Measurements from ENCODE around the gene HSPH1. TPM values are rescaled to one million over a fixed set of nuclear protein-coding genes. Genes with fewer than 3 reads are reported as not detected.
"Not testable (repeated sequence)": the region's sequence is repeated elsewhere in the genome, so short reads cannot be mapped to it uniquely, and the experiment has no call there.

Gene HSPH1
- total RNA-seq, 1 experiment from 2014 or later = 70.6 TPM

DNA sequence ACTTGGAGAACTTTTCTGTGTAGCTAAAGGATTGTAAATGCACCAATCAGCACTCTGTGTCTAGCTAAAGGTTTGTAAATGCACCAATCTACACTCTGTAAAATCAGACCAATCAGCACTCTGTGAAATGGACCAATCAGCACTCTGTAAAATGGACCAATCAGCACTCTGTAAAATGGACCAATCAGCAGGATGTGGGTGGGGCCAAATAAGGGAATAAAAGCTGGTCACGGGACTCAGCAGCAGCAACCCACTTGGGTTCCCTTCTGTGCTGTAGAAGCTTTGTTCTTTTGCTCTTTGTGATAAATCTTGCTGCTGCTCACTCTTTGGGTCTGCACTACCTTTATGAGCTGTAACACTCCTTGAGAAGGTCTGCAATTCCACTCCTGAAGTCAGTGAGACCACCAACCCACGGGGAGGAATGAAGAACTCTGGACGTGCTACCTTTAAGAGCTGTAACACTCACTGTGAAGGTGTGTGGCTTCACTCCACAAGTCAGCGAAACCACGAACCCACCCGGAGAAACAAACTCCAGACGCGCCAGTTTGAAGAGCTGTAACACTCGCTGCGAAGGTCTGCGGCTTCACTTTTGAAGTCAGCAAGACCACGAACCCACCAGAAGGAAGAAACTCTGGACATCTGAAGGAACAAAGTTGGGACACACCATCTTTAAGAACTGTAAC, 16.2 kb upstream of the HSPH1 start:
- not testable (repeated sequence) for DNase-seq (ENCODE audit: low read depth)

- DNase-seq (ENCODE audit: low read depth) = no peak
Measured at GRCh38 chr13:31175847-31176532, 14.3 kb upstream of the HSPH1 start.

DNA sequence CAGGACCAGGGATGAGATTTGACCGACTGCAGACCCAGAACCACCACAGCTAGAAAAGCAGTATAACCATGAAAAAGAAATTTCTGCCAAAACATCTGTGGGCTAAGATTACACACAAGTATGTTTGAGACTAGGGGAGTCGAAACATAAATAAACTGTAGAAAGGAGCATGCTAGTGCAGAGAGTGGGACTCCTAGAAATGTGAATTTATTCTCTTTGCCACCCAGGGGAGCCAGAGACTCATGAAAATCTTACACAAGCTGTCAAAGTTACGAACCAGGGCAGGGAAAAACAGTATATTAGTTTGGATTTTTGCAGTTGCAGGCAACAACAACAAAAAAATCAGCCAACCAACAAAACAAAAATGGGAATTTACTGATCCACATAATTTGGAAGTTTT, 12.3 kb upstream of the HSPH1 start:
- DNase-seq (ENCODE audit: low read depth) = peak; percentile 30

- peak; percentile 82 for DNase-seq (ENCODE audit: low read depth)
Measured at GRCh38 chr13:31172535-31172934, 10.8 kb upstream of the HSPH1 start.

DNA sequence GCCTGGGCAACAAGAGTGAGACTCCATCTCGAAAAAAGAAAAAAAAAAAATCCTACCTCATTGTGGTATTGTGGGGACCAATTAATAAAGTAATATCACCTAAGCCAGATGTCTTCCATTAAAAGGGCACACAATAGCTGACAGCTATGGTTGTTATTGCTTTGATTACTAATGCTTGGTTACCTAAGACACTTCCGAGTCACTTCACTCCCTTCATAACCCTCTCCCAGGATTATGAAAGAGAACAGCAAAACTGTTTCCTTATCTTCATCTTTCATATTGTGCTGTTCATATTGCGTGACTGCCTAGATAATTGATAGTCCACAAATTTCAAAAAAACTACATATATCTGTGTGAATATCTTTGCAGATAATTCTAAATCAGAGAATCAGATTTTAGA, 10.3 kb upstream of the HSPH1 start:
- peak; percentile 34 for DNase-seq (ENCODE audit: low read depth)

- DNase-seq (ENCODE audit: low read depth) = no peak
Measured at GRCh38 chr13:31168736-31169135, 7.0 kb upstream of the HSPH1 start.

DNA sequence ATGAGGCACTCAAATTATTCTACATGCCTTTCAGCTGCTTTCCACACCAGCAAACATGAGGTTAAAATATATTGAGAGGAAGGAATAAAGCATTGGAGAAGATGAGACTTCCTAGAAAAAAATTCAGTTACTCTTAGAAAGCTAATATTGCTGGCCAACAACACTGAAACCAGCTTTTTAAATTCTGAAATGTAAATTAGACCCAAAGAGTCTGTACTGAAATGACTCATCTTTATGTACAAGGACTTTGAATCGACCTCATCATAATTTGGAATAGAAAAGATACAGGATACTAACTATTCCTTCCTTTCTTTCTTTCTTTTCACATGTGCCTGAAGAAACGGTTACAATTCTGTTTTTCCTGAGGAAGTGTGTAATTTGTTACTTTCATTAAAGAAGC, 6.5 kb upstream of the HSPH1 start:
- DNase-seq (ENCODE audit: low read depth) = no peak

GRCh38 chr13:31167490-31167889, 5.8 kb upstream of the HSPH1 start:
- DNase-seq (ENCODE audit: low read depth) = no peak

GRCh38 chr13:31166591-31166990, 4.9 kb upstream of the HSPH1 start:
- DNase-seq (ENCODE audit: low read depth) = peak; percentile 59

DNA sequence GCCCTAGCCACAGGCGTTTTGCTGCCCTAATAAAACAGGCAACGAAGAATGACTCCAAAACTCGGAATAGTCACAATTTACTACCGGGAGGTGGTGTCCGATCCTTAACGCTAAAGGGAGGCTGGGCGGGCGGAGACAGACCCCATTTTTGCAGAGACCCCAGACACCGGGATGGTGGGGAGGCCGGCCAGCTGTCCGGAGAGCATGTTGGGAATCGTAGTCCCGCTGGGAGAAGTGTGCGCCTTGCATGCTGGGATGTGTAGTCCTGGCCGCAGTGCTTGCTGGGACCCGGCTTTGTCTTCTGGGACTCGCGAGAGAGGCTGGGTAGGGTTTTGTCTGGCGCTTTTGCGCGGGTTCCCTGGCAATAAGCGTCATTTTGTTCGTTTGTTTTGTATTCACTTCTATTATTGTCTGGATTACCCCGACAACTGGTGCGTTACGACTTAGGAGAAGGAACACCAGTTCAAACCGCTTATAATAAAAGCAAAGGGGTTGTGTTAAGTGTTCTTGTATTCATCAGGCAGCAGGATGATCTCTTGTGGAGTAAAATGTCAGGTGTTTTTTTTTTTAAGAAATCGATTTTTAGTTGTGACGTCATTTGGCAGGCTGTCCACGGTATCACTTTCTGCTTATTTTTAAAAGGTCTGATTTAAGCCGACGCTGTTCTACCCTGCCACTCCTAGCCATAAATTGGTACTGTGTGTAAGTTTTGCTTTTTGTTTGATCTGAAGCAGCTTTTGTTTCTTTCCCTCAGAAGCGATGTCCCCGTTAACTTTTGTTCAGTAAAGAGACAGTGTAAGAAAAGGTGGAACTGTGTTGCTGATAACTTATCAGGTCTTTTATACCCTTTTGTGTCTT, 676 bp upstream of the HSPH1 start:
- DNase-seq (ENCODE audit: low read depth) = peak; percentile 98

DNA sequence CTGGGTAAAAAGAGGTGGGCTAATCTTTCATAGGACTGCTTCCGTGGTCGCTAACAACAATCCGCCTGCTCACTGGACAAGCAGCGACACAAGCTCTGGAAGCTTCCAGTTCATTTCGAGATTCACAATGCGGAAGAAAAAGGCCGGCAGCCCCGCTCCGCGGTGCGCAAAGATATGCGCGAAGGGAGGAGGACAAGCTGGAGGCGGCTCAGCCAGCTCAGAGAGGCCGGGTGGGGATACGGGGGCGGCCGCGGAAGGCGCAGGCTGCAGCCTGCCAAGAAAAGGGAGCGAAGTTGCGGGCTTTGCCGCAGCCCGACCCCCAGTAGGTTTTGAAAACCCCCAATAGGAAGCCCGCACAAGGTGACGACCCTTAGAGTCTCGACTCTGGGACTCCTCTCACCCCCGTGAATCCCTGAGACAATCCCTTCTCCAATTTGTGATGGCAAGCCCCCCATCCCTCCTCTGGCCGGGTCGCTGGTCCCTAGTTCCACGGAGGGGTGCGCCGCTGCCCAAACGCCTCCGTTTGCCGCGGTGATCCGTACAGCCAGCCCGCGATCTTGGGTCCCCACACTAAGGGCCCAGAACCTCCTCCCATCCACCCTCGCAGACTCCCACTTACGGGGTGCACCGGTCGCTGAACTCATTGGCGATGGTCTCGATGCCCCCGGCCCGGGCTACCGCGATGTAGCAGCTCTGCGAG, 697 bp downstream of the HSPH1 start:
- peak; percentile 69 for DNase-seq (ENCODE audit: low read depth)

- DNase-seq (ENCODE audit: low read depth) = no peak
Measured at GRCh38 chr13:31159306-31159705, 2.4 kb downstream of the HSPH1 start.

DNA sequence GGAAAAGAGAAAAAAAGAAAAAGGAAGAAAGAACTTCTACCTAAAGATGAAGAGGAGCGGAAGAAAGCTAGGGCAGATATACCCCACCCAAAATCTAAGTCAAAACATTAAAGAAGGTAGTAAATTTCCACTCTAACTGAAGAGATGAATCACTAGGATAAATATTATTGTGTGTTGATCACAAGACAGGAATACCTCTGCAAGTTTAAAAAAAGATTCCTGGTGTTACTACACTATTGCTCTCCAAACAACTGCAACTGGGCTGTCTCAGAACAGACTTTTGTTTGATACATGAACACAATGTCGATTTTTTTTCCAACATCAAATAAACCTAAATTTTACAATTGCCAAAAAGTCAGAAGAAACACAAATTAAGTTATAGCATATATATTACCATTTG, 6.8 kb downstream of the HSPH1 start:
- peak; percentile 13 for DNase-seq (ENCODE audit: low read depth)

DNA sequence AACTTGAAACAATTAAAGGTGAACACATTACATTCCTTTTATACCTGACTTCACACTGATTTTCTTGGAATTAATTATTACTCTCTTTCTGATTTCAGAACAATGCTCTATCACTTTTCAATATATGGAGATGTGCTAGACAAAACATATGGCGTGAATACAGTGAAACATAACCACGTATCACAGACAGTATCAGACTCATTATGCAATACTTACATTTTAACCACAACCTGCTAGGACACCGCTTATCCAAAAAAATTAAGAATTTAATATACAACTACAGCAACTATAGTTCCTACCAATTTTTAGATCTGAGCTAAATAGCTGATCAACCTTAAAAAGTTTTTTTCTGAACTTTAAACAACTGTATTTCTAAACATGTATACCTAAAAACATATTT, 9.9 kb downstream of the HSPH1 start:
- no peak for DNase-seq (ENCODE audit: low read depth)

DNA sequence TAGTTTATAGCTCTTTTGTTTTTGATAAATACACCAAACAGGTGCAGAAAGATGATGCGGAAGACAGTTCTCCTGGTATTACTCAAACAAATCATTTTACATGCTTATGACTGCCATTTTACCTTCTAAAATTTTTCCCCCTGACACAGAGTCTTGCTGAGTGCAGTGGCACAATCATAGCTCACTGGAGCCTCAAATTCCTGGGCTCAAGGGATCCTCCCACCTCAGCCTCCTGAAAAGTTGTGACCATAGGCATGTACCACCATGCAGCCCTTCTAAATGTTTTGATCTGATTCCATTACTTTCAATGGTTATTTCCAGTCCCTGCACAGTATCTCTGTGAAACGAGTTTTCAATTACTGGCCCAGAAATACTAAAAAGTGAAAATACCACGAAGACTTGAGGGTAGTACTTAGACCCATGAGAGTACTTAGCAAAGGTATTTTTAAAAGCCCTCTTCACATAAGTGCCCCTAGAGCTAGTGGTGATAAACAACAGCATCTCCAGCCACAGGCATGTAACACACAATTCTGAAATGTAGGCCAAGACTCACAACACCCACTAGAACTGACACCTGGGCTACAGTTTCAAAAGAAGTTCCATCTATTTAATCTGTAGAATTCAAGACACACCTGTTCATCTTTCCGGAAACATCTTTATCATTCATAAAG, 11.3 kb downstream of the HSPH1 start:
- DNase-seq (ENCODE audit: low read depth) = no peak

GRCh38 chr13:31149604-31150003, 12.1 kb downstream of the HSPH1 start:
- DNase-seq (ENCODE audit: low read depth) = no peak

GRCh38 chr13:31145417-31145816, 16.3 kb downstream of the HSPH1 start:
- DNase-seq (ENCODE audit: low read depth) = no peak

- DNase-seq (ENCODE audit: low read depth) = no peak
Measured at GRCh38 chr13:31138515-31138914, 23.2 kb downstream of the HSPH1 start.

DNA sequence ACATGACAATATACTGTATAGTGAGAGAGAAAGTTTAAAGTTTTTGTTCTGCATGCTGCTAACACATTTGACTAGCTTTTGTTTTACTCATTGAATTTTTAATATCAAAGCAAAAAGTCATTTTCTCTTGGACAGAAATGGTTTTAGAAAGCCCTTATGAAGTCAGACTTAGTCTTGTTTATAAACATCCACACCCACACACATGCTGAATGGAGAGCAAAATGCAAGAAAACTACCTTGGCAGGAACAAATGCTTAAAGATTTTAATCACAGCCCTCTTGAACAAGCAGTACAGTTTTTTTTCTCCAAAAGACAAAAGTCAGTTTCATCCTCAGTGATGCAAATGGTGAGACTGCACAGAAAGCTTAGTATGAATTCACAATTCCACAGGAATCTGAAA, 25.0 kb downstream of the HSPH1 start:
- DNase-seq (ENCODE audit: low read depth) = no peak

DNA sequence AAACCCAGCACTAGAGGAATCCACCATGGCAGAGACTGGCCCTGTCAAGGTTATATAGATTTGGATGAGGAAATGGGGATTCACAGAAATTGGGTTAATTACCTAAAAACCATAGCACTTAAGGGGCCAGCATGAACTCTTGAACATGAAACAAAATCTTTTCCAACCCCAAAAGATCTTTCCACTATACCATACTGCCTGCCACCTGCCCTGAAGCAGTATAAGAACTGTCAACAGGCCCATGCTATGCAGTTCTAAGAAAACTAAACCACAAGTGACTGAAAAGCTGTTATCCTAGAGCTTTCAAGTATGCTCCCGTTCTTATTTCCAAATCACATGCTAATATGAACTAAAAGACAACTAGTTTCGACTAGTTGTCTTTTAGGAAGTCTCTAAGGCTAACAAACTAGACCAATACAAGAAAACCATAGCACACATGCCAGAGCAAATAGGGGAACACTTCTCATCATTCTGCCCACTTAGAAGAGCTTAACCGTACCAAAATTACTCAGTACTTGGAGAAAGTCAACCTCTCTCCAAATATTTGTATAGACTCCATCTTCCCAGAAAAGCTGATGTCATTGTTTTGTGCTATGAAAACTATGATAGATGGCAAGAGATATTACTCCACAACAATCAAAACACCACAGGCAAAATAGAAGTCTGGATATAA, 27.5 kb downstream of the HSPH1 start:
- no peak for DNase-seq (ENCODE audit: low read depth)

GRCh38 chr13:31133621-31134020, 28.1 kb downstream of the HSPH1 start:
- DNase-seq (ENCODE audit: low read depth) = no peak

Data from LHCN-M2 (cell line).